ENCODE measurements around the gene G2E3.
"Not testable (repeated sequence)": the region's sequence is repeated elsewhere in the genome, so short reads cannot be mapped to it uniquely, and the experiment has no call there.

The G2E3 gene

DNA sequence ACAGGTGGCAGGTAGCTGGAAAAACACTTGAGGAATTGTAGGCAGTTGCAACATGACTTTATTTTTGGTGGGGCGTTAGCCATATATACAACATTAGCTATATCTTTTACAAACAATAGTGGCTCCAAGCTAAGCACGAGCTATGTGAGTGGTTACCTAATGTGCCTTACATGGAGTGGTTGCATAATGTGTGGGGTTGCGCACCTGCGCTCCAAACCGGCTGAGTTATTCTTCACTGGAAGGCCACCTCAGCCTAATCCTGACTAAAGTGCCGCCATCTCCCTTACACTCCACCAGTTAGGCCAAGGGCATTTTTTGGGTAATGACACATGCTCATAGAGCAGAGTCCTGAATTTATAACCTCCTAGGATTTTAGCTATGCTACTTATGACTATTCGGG, 31.8 kb upstream of the G2E3 start:
- H3K27ac ChIP-seq = no peak overlapping the region

GRCh38 chr14:30528119-30528518, 30.8 kb upstream of the G2E3 start:
- H3K27ac ChIP-seq = no peak overlapping the region
- H3K4me3 ChIP-seq = no peak overlapping the region
- H3K9me3 ChIP-seq (ENCODE audit: low read depth, low read length) = no peaks in the 10 kb centered on the region
- TF ChIP-seq POLR2AphosphoS5 (IDR thresholded peaks at IDR 0.05; ENCODE audit: borderline replicate concordance, low read depth, low read length) (no peak), FOXP2 (optimal IDR thresholded peaks at IDR 0.05; ENCODE audit: control extremely low read depth, extremely low read length, insufficient read depth) (no peak), EZH2 (IDR thresholded peaks at IDR 0.05) (no peak)
- no peak for DNase-seq (ENCODE audit: low read depth, low spot score)
- no peak overlapping the region for H3K9ac ChIP-seq (ENCODE audit: insufficient read length)
- no peaks in the 10 kb centered on the region for H3K36me3 ChIP-seq (ENCODE audit: insufficient read depth, low read length)

More for the DNA sequence above, 31.8 kb upstream of the G2E3 start:
- H3K36me3 ChIP-seq (ENCODE audit: insufficient read depth, low read length) = no peaks in the 10 kb centered on the region
- no peak overlapping the region for H3K4me3 ChIP-seq
- DNase-seq (ENCODE audit: low read depth, low spot score) = no peak
- H3K9me3 ChIP-seq (ENCODE audit: low read depth, low read length) = no peaks in the 10 kb centered on the region
- no peak overlapping the region for H3K9ac ChIP-seq (ENCODE audit: insufficient read length)
- TF ChIP-seq POLR2AphosphoS5 (IDR thresholded peaks at IDR 0.05; ENCODE audit: borderline replicate concordance, low read depth, low read length) = no peak
- TF ChIP-seq EZH2 (IDR thresholded peaks at IDR 0.05) = no peak
- no peak for TF ChIP-seq FOXP2 (optimal IDR thresholded peaks at IDR 0.05; ENCODE audit: control extremely low read depth, extremely low read length, insufficient read depth)

GRCh38 chr14:30528778-30529642, 29.9 kb upstream of the G2E3 start:
- no peaks in the 10 kb centered on the region for H3K36me3 ChIP-seq (ENCODE audit: insufficient read depth, low read length)
- no peaks in the 10 kb centered on the region for H3K9me3 ChIP-seq (ENCODE audit: low read depth, low read length)
- no peak for DNase-seq (ENCODE audit: low read depth, low spot score)
- TF ChIP-seq EZH2 (IDR thresholded peaks at IDR 0.05) (no peak), FOXP2 (optimal IDR thresholded peaks at IDR 0.05; ENCODE audit: control extremely low read depth, extremely low read length, insufficient read depth) (no peak), POLR2AphosphoS5 (IDR thresholded peaks at IDR 0.05; ENCODE audit: borderline replicate concordance, low read depth, low read length) (no peak)
- H3K27ac ChIP-seq = no peak overlapping the region
- no peak overlapping the region for H3K9ac ChIP-seq (ENCODE audit: insufficient read length)
- H3K4me3 ChIP-seq = no peak overlapping the region

- Histone ChIP-seq H3K9me3 (ENCODE audit: low read depth, low read length) (no peaks in the 10 kb centered on the region), H3K4me3 (no peak overlapping the region), H3K27ac (no peak overlapping the region), H3K9ac (ENCODE audit: insufficient read length) (no peak overlapping the region), H3K36me3 (ENCODE audit: insufficient read depth, low read length) (no peaks in the 10 kb centered on the region)
- TF ChIP-seq POLR2AphosphoS5 (IDR thresholded peaks at IDR 0.05; ENCODE audit: borderline replicate concordance, low read depth, low read length) = no peak
- TF ChIP-seq FOXP2 (optimal IDR thresholded peaks at IDR 0.05; ENCODE audit: control extremely low read depth, extremely low read length, insufficient read depth) = no peak
- no peak for TF ChIP-seq EZH2 (IDR thresholded peaks at IDR 0.05)
- DNase-seq (ENCODE audit: low read depth, low spot score) = no peak
Measured at GRCh38 chr14:30532264-30532663, 26.7 kb upstream of the G2E3 start.

DNA sequence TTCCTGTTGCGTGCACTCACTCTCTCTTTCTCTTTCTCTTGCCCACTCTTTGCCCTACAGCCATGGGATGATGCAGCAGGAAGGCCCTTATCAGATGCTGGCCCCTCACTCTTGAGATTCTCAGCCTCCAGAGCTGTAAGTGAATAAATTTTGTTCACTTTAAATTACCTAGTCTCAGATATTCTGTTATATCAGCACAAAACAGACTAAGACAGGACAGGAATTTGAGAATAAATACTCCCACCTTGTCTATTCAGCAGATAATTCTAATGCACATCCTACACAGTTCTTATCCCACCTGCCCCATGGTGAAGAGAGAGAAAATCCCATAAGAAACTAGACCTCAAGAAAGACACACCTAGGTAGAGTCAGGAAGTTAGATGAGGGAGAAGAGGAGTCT, 25.8 kb upstream of the G2E3 start:
- TF ChIP-seq EZH2 (IDR thresholded peaks at IDR 0.05) = no peak
- no peak for TF ChIP-seq POLR2AphosphoS5 (IDR thresholded peaks at IDR 0.05; ENCODE audit: borderline replicate concordance, low read depth, low read length)
- TF ChIP-seq FOXP2 (optimal IDR thresholded peaks at IDR 0.05; ENCODE audit: control extremely low read depth, extremely low read length, insufficient read depth) = no peak

GRCh38 chr14:30541318-30541717, 17.6 kb upstream of the G2E3 start:
- Histone ChIP-seq H3K27ac (no peak overlapping the region), H3K9ac (ENCODE audit: insufficient read length) (no peak overlapping the region)
- no peak for TF ChIP-seq POLR2AphosphoS5 (IDR thresholded peaks at IDR 0.05; ENCODE audit: borderline replicate concordance, low read depth, low read length)
- no peak for TF ChIP-seq EZH2 (IDR thresholded peaks at IDR 0.05)
- TF ChIP-seq FOXP2 (optimal IDR thresholded peaks at IDR 0.05; ENCODE audit: control extremely low read depth, extremely low read length, insufficient read depth) = no peak

More for the DNA sequence above, 25.8 kb upstream of the G2E3 start:
- no peak for DNase-seq (ENCODE audit: low read depth, low spot score)
- no peaks in the 10 kb centered on the region for H3K9me3 ChIP-seq (ENCODE audit: low read depth, low read length)
- no peak overlapping the region for H3K9ac ChIP-seq (ENCODE audit: insufficient read length)
- H3K4me3 ChIP-seq = no peak overlapping the region
- no peaks in the 10 kb centered on the region for H3K36me3 ChIP-seq (ENCODE audit: insufficient read depth, low read length)
- no peak overlapping the region for H3K27ac ChIP-seq

DNA sequence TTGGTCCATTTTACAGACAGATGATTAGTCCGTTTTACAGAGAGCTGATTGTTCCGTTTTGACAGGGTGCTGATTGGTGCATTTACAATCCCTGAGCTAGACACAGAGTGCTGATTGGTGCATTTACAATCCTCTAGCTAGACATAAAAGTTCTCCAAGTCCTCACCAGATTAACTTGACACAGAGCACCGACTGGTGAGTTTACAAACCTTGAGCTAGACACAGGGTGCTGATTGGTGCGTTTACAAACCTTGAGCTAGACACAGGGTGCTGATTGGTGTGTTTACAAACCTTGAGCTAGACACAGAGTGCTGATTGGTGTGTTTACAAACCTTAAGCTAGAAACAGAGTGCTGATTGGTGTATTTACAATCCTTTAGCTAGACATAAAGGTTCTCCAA, 12.2 kb upstream of the G2E3 start:
- H3K9me3 ChIP-seq (ENCODE audit: low read depth, low read length); DNase-seq (ENCODE audit: low read depth, low spot score); H3K27ac ChIP-seq; H3K36me3 ChIP-seq (ENCODE audit: insufficient read depth, low read length); H3K4me3 ChIP-seq; H3K9ac ChIP-seq (ENCODE audit: insufficient read length): not testable (repeated sequence)

More at GRCh38 chr14:30541318-30541717, 17.6 kb upstream of the G2E3 start:
- DNase-seq (ENCODE audit: low read depth, low spot score) = no peak
- no peaks in the 10 kb centered on the region for H3K9me3 ChIP-seq (ENCODE audit: low read depth, low read length)
- no peak overlapping the region for H3K4me3 ChIP-seq
- no peaks in the 10 kb centered on the region for H3K36me3 ChIP-seq (ENCODE audit: insufficient read depth, low read length)

- no peak for DNase-seq (ENCODE audit: low read depth, low spot score)
- no peak for TF ChIP-seq EZH2 (IDR thresholded peaks at IDR 0.05)
- TF ChIP-seq FOXP2 (optimal IDR thresholded peaks at IDR 0.05; ENCODE audit: control extremely low read depth, extremely low read length, insufficient read depth) = no peak
- TF ChIP-seq POLR2AphosphoS5 (IDR thresholded peaks at IDR 0.05; ENCODE audit: borderline replicate concordance, low read depth, low read length) = no peak
- H3K9me3 ChIP-seq (ENCODE audit: low read depth, low read length) = no peaks in the 10 kb centered on the region
- H3K4me3 ChIP-seq = no peak overlapping the region
- H3K36me3 ChIP-seq (ENCODE audit: insufficient read depth, low read length) = no peaks in the 10 kb centered on the region
- H3K27ac ChIP-seq = no peak overlapping the region
- H3K9ac ChIP-seq (ENCODE audit: insufficient read length) = no peak overlapping the region
Measured at GRCh38 chr14:30547388-30548048, 11.4 kb upstream of the G2E3 start.

Measured in SK-N-MC (cell line).